Measurements from ENCODE around the gene SLC41A3.
A peak's percentile ranks its signal among the peaks of the same experiment; 100 is the strongest.
"Not testable (repeated sequence)": the region's sequence is repeated elsewhere in the genome, so short reads cannot be mapped to it uniquely, and the experiment has no call there.

Gene SLC41A3

DNA sequence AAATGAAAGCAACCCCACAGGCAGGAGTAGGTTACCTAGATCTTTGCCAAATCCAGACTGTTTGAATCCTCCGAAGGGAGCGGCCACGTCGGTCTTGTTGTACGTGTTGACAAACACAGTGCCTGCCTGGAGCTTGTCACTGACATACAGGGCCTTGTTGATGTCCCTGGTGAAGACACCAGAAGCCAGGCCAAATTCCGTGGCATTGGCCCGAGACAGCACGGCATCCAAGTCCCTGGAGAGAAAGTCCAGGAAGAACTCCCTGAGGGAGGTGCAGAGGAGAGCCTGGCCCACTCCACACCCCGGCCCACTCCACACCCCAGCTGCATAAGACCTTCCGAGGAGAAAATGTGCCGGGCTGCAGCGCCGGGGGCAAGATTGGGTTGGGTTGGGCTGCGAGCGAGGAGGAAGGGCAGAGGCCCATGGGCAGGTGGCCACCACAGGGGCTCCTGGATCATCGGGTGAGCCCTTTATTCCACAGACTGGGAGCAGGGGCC lies 21.8 kb upstream of the SLC41A3 start:
- FAIRE-seq: no peak

DNA sequence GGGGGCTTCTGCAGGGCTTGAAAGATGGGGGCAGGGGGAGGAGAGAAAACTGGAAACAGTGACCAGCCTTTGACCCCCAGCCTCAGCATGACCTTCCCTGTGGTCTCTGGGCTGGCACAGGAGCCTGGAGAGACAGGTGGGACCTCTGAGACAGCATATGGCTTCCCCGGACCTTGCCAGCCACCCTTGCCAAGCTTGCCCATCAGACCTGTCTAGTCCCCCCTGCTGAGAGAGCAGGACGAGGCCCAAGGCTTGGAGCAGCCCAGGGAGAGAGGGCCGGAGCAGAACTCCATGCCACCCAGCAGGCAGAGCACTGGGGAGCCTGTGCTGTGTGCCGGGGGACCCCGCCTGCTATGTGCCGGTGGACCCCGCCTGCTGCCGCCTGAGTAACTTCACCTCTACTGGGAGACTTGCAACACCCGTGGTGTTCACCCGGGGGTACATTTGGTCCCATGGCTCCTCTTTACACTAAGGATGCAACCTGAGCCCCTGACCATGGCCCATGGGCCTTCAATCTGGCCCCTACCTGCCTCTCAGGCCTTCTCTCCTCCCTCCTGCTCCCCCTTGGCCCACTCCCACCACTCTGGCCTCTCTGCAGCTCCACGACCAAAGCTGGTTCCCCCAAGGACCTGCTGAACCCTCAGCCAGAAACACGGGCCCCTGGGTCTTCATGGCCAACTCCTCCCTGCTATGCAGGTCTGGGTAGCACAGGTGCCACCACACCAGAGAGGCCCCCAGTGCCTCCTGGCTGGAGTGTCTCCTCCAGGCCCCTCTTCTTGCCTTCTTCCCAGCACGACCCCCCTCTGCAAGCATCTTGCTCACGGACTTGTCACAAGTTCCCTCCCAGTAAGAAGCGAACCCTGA lies 21.1 kb upstream of the SLC41A3 start:
- no peak for FAIRE-seq

DNA sequence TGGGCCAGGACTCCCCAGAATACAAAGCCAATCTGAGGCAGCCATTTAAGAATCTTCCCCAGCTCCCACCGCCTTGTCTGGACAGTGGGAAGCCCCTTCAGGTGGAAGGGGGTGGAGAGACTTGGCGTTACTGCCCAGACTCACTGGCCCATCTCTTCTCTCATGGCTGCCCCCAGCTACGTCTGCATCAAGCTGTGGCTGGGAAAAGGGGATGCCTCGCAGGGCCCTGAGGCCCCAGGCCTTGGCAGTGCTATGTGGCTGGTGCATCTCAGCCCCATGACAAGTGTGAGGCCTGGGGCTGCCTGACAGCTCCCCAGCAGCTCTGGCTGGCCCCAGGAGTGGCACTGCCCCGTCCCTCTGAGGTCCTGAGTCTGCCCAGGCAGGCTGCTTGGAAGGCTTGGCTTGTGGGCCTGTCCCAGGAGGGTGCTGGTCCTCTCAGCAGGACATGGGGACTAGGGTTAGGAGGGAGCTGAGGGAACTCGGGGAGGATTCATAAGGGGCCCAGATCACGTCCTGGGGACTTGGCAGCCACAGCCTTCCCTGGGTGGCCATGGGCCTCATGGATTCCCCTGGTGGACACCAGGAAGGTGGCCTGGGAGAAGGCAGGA lies 20.2 kb upstream of the SLC41A3 start:
- FAIRE-seq: no peak

DNA sequence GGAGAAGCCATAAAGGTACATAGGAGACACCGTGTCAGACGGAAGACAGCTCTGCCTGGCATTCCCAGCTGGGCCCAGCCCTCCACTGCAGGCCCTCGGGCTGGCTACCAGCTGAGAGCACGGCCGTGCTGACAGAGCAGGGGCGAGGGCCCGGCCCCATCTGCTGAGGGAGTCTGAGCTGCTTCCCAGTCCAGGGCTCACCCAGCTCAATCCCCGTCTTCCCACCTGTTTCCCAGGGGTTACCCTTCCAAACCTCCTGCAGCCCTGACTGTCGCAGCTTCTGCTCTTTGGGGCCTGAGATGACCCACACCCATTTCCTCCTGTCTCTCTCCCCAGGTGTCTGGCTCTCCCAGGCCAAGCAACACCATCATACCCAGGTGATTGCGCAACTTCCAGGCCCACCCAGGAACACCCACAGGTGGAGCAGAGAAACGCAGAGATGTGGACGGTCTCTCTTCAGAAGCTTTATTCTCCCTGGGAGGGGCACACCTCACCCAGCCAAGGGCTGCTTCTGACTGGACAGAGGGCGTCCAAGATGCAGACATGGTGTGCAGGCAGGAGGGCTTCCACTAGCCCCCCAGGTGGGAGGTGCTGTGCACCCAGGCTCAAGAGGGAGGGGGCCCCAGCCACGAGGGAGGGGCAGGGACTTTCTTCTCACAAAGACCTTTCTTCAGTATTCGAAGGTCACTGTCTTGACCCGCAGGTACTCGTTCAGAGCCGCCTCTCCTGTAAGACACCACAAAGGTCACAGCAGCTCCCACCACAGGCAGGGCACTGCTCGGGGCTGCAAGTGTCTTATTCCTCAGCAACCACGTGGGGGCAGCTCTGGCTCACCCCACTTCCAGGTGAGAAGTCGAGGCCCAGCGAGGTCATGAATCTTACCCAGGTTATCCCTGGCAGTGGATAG lies 19.4 kb upstream of the SLC41A3 start:
- FAIRE-seq: no peak

DNA sequence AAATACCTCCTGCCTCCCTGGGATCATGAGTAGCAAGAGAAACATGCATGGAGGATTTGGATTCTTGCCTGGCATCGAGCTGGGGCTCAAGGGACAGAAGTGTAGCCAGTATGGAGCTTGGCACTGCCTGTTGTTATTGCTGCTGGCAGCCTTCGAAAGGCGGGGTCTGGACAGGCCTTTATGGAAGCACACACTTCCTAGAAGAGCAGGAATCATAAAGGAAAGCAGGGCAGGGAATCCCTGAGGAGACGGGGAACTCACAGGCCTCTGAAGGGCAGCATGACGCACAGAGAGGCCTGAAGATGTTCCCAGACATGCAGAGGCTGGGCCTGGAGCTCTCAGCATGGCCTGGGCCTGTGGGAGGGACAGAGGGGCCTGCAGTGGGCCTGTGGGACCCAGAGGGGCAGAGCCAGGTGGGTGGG lies 18.6 kb upstream of the SLC41A3 start:
- FAIRE-seq: no peak

DNA sequence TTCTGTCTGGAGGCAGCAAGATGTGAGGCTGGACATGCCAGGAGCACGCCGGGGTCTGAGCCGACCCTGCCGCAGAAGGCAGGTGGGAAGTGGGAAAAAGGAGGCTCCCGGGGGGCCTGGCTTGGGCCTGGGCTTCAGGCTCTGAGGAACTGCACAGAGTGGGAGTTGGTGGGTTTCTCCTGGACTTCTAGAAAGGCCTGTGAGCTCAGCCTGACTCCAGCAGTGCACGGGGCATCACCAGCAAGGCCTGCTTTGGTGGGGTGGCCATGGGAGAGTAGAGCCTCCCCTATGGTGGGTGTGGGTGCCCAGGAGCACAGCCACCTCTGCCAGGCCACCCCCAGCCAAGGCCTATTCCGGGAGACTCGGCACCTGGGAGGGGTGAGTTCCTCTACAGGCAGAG lies 18.1 kb upstream of the SLC41A3 start:
- no peak for FAIRE-seq

DNA sequence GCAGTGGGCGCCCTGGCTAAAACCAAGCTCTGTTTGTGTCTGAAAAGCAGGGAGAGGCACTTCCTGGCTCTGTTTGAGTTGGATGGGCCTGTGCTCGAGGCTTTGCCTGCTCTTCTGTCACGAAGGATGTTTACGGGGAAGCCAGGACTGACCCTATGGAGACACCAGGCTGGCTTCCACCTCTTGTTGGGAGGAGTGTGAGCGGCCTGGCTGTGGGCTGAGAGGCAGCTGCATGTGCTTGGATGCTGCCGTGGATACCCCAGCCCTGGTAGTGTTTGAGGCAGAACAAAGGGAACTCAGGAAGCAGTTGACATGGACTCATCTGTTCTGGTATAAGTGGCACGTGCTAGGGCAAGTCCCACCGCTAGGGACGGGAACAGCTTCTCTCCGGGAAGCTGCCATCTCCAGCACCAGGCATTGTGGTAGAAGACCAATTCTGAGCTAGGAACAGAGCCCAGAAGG lies 17.6 kb upstream of the SLC41A3 start:
- no peak for FAIRE-seq

DNA sequence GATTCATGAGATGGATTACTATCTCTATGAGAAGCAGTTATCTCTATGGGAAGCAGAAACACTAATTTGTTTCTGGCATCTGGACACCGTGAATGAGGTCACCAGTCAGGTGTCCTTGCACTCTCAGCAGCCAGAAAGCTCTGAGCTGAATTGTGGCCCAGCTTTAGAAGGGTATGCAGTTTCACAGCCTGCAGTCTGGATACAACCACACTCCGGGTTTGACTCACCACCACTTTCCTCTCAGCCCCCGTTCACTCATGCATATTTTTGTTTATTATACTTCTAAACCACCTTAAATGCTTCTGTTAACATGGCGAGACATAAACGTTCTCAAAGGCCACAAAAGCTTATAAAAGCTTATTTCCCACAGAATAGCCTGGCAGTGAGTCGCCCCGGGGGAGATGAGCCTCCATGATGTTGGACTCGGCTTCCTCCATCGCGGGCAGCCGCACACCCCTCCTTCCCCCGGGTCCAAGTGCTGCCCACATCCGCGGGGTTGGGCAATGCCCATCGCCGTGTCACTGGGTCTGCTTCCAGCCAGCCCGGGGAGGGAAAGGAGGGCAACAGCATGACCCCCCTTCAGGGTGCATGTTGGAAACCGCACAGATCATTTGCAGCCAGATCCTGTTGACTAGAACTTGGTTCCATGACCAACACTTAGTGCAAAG lies 16.8 kb upstream of the SLC41A3 start:
- no peak for FAIRE-seq

DNA sequence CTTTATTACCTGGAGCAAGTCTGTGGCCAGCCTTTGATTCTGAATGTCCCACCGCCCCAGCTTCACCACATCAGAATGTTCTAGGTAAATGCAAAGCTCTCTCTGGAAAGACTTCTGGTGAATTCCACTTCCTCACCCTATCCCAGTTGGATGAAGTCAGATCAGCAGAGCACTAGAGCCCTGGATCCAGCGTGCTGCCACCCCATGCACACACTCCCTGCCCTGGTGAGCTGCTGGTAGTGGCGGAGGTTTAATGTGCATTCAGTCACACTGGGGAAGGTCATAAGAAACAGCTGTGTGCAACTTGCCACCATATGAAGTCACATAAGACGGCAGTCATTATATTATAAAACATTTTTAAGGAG lies 16.3 kb upstream of the SLC41A3 start:
- no peak for FAIRE-seq

DNA sequence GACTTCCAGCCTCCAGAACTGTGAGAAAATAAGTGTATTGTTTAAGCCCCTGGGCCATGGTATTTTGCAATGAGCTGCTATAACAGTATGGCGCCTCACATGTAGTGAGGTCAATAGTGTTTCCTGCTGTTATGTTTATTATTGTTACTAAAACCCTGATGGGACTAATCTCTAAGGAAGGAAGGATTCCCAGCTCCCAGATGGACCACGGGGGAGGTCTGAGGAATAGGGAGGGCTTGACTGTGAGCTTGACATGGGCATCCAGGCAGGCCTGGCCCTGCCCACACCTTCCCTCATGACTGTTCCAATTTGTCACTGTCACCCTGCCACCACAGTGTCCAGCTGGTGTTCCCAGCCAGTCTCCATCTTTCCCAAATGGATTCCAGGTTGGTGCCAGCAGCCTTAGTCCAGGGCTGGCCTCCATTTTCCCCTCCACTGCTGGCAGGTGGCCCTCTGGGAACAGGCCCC lies 14.5 kb upstream of the SLC41A3 start:
- no peak for FAIRE-seq

DNA sequence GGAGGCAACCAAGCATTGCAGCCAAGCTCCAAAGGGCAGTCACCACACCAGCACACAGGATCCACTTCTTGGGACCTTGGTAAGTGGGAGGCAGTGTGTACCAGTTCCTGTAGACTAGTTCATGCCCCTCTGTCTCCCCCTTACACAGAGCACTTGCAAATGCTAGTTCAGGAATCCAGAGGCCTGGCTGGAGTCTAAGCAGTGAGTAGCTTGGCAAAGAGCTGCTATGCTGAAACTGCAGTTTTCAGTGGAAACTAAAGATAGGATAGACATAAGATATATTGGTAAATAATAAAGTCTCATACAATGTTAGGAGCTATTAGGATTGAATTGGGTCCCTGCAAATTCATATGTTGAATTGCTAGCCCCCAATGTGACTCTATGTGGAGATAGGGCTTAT lies 13.9 kb upstream of the SLC41A3 start:
- FAIRE-seq: no peak

DNA sequence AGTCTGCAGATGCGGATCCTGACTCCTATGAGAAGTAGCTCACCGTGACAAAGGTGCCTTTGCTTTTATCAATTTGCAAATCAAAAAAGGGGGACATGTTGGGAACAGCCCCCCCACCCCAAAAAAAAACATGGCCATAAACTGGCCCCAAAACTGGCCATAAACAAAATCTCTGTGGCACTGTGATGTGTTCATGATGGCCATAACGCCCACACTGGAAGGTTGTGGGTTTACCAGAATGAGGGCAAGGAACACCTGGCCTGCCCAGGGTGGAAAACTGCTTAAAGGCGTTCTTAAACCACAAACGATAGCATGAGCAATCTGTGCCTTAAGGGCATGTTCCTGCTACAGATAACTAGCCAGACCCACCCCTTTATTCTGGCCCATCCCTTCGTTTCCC lies 12.3 kb upstream of the SLC41A3 start:
- not testable (repeated sequence) for FAIRE-seq

DNA sequence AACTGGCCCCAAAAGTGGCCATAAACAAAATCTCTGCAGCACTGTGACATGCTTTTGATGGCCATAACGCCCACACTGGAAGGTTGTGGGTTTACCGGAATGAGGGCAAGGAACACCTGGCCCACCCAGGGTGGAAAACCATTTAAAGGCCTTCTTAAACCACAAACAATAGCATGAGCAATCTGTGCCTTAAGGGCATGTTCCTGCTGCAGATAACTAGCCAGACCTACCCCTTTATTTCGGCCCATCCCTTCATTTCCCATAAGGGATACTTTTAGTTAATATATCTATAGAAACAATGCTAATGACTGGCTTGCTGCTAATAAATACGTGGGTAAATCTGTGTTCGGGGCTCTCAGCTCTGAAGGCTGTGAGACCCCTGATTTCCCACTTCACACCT lies 8.2 kb upstream of the SLC41A3 start:
- not testable (repeated sequence) for FAIRE-seq

DNA sequence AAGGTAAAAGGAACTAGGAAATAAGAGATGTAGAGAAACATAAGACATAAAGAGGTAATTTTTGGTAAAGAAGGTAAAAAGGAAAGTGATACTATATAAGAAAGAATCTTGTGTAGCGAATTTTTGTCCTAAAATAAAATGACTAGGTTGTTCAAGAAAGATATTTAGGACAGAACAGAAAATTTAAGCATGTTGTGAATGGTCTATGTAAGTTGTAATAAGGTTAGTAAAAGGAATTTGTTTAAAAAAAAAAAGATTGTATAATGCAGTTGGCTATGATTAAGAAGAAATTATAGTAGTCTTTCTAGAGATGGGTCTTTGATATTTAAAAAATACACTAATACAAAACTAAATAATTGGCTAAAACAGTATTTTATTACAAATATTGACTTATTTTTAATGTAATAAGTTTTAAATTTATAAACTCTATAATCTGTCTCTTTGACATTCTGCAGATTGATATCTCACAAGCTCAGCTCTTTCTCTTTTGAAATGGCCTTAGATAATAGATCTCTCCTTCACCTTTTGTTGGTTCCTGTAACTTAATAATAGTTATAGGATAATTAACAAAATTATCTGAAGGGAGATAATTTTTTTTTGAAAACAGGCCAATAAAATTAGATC lies 3.7 kb upstream of the SLC41A3 start:
- FAIRE-seq: peak; percentile 81

DNA sequence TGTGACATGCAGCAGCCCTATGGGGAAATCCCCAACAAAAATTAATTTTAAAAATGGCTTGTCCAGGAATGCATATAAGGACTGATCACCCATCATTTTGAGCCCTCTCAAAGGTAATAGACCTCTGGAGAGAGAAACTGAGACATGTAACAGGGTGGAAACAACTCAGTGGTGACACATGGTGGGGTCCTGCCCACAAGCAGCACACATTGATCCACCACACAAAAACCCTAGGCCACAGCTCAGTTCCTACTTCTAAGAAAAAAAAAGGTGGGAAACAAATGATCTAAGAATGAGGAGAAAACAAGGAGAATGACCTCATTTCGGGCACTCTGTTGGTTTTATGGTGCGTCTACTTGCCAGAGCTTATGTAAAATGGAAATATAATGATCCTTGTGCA lies 1.9 kb upstream of the SLC41A3 start:
- FAIRE-seq: no peak

DNA sequence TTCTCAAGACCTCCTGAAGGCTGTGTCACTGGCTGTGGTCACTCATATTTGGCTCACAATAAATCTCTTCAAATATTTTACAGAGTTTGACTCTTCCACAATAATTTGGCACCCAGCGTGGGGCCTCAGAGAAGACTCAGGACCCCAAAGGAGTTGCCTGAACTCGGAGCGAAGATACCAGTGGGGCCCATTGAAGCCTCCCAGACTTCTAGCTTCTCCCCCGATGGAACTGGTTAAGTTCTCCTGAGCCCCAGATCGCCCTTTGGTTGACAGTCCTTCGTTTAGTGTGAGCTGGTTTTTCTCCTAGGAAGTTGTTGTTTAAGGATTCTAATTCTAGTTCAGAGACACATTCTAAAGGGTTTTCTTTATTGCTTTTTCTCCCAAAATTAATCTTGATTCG lies 1.4 kb upstream of the SLC41A3 start:
- no peak for FAIRE-seq

DNA sequence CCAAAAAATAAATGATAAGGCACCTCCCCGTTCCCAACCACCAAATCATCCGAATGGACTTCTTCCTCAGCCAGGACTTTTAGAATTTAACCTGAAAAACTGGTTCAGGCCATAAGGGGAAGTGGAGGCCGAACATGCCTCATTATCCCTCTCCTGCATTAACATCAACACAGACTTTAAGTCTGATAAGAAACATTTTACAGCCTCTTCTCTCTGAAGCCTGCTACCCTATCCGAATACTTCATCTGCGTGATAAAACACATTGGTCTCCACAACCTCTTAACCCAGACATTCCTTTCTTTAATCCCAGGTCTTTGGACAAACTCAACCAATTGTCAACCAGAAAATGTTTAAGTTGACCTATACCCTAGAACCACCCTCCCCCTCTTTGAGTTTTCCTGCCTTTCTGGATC lies 850 bp upstream of the SLC41A3 start:
- FAIRE-seq: no peak

DNA sequence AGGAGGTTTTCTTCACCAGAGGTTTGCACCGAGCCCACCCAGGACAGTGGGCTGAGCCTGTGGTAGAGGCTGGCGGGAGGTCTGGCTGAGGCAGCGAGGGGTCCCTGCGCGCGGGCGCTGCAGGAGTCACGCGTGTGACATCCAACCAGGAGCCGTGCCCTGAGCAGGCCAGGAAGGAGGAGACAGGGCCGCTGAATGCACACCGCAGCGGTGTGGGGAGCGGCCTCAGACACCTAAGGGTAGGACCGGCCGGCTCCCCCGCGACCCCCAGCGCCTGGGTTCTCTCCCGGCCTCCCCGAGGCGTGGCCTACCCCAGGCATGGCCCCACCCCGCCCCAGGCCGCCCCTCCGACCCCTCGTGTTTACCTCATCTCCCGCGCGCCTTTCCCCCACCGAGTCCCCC lies 412 bp downstream of the SLC41A3 start:
- no peak for FAIRE-seq

DNA sequence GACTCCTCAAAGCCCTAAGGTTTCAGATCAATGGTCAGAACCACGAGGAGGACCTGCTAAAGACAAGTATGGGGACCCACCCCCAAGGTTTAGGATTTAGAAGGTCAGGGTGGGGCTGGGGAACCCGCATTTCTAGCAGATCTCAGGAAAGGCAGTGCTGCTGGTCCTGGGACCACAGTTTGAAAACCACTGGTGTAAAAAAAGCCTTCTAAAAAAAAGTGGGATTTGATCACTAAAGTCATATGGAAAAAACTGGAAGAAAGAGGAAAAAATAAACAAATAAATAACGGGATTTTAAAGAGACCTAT lies 832 bp downstream of the SLC41A3 start:
- FAIRE-seq: no peak

DNA sequence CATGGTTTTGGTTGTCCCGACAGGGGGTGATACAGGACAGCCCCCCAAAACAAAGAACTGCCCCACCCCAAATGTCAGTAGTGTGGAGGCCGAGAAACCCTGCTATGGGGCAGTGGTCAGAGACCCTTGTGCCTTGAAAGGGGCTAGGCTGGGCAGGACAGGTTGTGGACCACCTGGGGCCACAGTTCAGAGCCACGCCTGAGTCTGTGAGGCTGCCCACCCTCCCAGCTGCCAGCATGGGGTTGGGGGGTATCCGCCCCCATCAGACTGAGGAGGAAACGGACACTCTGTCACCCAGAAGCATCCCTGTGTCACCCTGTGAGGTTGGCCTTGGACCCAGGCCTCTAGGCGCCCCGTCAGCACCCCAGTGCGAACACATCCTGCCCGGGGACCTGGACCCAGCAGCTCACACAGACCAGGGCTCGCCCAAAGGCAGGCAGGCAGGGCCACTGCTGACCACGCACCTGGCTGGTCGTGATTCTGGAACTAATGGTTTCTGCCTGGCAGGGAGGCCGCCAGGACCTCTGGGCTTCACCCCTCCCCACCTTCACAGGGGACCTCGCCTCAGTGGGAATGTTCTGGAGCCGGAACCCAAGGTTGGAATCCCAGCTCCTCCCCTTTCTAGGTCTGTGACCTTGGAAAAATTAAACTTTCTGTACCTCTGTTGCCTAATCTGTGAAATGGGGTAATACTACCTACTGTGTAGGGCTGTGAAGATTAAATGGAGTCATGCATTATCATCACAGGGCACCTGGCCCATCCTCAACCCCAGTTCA lies 1.4 kb downstream of the SLC41A3 start:
- no peak for FAIRE-seq

DNA sequence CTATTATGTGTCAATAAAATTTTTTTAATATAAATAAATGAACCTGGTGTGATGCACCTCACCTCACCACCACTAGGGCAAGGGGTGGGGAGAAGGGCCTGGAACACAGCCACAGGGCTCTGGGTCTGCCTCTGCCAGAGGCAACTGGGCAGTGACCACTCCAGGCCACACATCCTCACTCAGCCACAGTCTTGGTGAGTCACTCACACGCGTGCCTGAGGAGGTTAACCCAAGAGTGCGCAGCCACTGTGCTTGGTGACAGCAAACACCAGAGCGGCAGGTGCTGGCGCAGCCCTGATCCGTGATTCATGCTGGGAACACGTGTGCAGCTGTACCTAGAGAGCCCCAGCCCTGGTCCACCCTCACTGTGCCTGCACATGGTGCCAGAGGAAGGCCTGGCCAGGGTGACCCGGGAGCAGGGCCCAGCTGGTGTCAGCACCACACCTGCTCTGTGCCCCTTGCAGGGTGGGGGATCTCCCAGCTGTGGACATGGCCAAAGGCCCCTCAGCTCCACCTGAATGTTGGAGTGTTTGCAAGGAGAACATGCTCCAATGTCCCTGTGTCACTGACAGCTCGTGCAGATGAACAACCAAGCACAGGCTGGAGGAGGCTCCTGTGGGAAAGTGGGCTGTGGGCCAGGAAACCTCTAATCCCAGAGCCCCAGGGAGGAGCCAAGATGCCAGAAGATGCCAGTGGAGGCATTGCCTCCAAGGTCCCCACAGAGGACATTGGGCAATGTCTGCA lies 2.1 kb downstream of the SLC41A3 start:
- no peak for FAIRE-seq
